Renal cortical epithelial cell (primary cell): ENCODE data around the gene ZNF841. TPM values are rescaled to one million over a fixed set of nuclear protein-coding genes. Genes with fewer than 3 reads are reported as not detected.
"Not testable (repeated sequence)": the region's sequence is repeated elsewhere in the genome, so short reads cannot be mapped to it uniquely, and the experiment has no call there.

Experiments used
- DNase-seq: peaks from one replicate; pipeline ENCODE4 v3.0.0-alpha.2; 2011; ENCODE audit warnings: low read depth
- total RNA-seq: library from RNA; depleted of rRNA; stranded (reverse); fragments of >200 nt; gene quantifications from 2 replicates; pipeline ENCODE4 v1.2.3, GENCODE V29; 2014

The ZNF841 gene
- total RNA-seq, result 18.8 and 22.8 TPM in 2 replicates

DNA sequence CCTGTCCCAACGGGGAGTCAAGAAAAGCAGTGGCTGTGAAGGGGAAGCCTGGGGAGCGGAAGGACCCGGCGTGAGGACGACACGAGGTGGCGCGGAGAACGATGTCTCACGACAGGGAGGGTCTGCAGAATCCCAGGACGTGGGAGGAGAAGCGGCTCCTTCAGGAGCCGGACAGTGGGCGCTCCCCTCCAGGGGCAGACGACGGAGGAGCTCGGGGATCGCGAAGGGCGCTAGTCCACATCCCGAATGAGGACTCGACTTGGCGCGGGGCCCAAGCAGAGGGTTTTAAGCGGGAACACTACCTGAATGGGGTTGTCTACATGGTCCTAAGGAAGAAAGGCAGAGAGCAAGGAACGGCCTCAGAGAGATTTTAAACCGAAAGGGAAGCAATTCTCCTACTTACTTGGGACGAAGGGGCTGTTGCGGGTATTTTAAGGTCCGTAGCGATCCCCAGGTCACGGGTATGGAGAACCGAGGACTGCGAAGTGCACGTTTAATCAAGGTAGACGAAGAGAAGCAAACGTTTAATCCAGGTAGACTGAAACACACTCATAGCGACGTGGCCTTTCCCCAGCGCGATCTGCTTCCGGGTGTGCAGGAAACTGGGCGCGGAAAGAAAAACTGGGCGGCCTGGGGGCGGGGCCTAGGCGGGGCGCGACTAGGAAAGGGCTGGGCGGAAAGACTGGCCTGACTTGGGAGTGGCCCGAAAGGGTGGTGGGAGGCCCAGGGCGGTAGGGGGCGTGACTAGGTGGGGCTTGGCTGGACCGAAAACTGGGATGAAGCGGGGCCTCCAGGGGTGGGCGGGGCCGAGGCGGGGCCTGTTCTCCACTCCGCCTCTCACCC lies at the start of gene ZNF841:
Gene ZNF841 (minus strand): TSS at position 594 of the 843 bp plus-strand sequence. CDS start 10,964 bp downstream, outside the sequence.
- DNase-seq, result peak; percentile 79

DNA sequence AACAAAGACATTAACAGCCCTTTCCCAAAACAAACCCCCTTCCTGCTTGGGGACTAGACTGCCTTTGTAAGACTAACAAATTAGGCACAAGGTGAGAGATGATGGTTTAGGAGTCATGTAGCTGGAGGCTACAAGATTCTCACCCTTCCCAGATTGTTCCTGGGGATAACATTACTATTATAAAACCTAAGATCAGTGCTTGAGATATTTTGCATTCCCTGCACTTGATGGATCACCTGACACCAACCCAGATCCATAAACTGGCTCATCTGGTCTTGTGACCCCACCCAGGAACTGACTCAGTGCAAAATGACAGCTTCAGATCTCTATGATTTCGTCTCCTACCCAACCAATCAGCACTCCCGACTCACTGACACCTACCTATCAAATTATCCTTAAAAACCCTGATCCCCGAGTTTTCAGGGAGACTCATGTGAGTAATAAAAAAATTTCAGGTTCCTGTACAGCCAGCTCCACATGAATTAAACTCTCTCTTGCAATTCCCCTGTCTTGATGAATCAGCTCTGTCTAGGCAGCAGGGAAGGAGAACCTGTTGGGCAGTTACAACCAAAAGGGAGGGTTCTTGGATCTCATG lies 46.5 kb upstream of the ZNF841 start:
- no peak for DNase-seq

DNA sequence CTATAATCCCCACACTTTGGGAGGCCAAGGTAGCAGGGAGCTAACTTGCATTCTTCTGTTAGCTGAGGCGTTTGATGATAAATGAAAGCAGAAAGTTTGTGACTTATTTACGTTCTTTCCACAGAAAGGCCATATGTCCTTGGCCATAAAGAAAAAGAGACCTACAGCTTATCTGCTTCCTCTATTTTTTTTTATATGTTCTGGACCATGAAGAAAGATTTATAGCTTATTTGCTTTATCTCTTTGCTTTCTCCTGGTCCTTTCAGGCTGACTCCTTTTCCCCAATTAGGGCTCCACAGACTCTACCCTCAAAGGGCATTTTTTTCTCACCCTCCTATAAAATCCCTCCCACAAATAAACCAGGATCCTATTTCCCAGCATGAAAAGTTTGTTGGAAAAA lies 45.6 kb upstream of the ZNF841 start:
- no peak for DNase-seq

DNA sequence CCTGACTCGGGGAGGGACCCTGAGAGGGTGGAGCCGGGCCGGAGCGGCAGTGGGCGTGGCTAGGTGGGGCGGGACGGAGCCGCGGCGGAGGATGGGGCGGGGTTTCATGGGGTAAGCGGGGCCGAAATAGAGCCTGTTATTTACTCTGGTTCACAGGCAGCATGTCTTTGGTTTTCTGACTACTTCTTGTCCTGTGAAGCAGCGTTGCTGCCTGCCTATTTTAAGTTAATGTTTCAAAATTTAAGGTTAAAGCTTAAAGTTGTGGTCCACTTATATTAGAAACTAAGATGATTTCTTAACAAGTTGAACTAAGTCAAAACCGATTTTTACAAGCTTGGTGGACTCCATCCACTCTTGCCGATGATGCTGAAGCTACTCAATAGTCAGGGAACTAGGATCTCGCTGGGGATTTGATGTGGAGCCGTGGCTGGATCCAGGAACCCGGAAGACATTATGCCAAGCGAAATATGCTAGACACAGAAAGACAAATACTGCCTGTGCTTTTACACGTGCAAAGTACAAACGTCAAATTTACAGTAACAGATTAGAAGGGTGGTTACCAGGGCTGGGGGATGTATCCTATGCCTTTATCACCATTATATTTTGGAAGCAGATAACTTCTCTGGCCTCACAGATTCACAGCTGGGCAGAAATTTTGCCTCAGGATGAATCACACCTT lies 44.6 kb upstream of the ZNF841 start:
- DNase-seq, result no peak

DNA sequence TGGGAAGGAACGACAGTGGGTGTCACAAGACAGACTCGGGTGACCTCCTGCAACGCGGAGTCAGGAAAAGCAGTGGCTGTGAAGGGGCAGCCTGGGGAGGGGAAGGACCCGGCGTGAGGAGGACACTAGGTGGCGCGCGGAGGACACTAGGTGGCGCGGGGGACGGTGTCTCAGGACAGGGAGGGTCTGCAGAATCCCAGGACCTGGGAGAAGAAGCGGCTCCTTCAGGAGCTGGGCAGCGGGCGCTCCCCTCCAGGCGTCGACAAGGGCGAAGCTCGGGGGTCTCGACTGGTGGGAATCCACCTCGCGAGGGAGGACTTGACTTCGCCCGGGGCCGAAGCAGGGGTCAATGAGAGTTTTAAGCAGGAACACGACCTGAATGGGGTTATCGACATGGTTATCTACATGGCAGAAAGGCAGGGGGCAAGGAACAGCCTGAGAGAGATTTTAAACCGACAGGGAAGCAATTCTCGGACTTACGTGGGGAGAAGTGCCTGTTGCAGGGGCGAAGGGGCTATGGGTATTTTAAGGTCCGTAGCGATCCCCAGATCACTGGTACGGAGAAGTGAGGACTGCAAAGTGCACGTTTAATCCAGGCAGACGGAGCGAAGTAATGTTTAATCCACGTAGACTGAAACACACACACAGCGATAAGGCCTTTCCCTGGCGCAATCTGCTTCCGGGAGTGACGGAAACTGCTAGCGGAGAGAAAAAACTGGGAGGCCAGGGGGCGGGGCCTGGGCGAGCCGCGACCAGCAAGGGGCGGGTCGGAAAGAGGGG lies 43.9 kb upstream of the ZNF841 start, which contains the start of gene ZNF616:
Gene ZNF616 (minus strand): TSS at position 687 of the 780 bp plus-strand sequence. CDS start 9,426 bp downstream, outside the sequence.
- peak; percentile 78 for DNase-seq

DNA sequence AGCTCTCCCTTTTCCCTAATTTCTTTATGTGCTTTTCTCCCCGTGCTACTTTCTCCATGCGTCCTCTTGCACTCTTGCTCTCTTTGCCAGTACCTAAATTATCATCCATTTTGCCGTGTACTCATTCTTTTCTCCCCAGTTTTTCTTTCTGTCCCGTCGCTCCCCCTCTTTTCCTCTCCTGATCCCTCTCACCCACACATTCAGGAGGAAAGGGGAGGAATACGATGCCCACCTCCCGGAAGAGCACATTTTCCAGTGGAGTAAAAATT lies 43.4 kb upstream of the ZNF841 start:
- DNase-seq, result no peak

DNA sequence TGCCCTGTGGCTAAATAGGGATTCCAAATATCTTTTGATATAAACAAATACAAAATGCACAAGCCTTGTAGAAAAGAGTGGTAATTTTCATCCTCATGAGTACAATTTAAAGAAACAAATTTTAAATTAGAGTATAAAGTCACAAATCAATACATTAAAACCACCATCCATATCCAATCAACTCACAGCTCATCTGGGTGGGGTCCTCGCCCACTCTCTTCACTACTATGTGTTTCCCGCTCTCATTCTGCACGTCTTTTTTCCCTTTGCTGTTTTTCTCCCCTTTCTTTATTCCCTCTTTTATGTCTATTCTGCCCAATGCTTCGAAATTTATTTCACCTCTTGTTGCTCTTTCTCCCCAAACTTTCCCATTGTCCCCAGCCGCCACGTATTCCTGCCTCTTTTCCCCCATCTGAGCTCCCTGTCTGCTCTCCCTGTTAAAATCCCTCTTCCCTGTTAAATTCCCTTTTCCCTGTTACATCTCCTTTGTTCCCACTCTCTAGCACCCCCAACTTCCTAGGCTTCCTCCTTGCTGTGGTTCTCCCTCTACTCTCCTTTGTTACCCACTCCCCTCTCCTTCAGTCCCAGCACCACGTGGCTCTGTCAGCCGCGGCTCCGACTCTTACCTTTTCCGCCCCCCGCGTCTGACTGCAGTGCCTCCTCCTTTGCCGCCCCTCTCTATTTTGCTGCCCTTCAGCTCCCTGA lies 42.9 kb upstream of the ZNF841 start:
- no peak for DNase-seq

DNA sequence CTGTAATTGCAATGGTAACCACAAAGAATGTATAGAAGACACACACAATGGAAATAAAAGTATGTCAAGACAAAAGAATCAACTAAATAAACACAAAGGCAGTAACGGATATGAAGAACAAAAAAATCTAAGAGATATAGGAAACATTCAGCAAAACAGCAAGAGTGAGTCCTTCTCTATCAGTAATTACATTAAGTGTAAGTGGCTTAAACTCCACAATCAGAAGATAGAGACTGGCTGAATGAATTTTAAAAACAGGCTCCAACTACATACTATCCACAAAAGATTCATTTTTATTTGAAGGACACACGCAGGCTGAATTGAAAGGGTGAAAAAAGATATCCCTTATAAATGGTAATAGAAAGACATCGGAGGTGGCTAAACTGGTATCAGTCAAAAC lies 24.7 kb upstream of the ZNF841 start:
- DNase-seq, result no peak

DNA sequence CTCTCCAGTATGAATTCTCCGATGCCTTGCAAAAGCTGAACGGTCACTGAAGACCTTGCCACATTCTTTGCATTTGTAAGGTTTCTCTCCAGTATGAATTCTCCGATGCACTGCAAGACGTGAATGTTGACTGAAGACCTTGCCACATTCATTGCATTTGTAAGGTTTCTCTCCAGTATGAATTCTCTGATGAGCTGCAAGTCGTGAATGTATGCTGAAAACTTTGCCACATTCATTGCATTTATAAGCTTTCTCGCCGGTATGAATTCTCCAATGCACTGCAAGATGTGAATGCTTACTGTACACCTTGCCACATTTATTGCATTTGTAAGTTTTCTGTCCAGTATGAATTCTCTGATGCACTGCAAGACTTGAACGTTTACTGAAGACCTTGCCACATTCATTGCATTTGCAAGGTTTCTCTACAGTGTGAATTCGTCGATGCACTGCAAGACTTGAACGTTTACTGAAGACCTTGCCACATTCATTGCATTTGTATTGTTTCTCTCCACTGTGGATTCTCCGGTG lies 20.0 kb upstream of the ZNF841 start:
- no peak for DNase-seq

DNA sequence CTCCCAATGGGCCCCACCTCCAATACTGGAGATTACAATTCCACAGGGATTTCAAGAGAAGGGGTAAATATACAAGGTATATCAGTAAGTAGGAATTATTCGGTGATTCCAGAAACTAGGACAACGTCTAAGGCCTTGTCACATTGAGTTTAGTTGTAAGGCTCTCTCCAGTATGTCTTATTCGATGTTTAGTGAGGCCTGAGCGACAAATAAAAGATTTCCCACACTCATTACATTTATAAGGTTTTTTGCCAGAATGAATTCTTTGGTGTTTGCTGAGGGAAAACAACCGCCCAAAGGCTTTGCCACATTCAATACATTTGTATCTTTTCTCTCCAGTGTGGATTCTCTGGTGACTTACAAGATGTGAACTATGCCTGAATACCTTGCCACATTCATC lies 19.1 kb upstream of the ZNF841 start:
- DNase-seq, result no peak

DNA sequence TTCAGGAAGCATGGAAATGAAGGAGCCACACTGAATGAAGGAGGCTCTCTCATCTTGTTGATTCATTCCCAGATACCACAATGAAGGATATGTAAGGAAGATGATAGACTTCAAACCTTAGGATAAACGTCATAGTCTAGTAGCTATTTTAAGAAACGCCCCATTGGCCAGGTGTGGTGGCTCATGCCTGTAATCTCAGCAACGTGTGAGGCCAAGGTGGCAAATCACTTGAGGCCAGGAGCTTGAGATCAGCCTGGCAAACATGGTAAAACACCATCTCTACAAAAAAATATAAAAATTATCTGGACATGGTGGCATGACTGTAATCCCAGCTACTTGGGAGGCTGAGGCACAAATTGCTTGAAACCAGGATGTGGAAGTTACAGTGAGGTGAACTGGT lies 17.1 kb upstream of the ZNF841 start:
- DNase-seq, result no peak

DNA sequence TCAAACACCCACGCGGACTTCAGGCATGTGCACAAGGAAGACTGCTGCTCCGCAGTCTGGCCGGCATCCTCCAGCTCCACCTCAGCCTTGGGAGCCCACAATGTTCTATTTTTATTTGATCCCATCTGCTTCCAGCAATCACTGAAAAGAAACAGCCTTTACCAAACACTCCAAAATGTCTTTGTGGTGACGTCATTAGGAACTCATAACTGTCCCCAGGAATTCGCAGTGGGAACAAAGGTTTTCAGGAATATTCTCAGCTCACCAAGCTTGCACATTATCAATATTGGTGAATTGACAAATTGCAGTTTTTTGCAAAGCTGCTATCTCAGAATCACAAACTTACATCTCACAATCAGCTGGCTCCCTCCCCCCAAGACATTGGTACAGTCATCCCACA lies 15.2 kb upstream of the ZNF841 start:
- DNase-seq, result no peak

DNA sequence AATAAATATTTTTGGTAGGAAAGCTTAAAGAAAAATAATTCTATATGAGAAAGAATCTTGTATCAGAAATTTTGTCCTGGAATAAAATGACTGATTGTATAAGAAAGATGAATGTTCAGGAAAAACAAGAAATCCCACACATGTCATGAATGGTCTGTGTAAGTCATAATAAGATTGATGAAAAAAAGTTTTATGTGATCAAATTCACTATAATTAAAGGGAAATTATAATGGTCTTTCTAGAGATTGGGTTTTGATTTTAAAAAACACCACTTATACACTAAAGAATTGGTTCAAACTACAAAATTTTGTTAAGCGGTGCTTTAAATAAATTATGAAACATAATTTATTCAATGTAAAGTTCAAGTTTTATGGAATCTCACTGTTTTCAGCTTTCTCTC lies 7.2 kb upstream of the ZNF841 start:
- no peak for DNase-seq

DNA sequence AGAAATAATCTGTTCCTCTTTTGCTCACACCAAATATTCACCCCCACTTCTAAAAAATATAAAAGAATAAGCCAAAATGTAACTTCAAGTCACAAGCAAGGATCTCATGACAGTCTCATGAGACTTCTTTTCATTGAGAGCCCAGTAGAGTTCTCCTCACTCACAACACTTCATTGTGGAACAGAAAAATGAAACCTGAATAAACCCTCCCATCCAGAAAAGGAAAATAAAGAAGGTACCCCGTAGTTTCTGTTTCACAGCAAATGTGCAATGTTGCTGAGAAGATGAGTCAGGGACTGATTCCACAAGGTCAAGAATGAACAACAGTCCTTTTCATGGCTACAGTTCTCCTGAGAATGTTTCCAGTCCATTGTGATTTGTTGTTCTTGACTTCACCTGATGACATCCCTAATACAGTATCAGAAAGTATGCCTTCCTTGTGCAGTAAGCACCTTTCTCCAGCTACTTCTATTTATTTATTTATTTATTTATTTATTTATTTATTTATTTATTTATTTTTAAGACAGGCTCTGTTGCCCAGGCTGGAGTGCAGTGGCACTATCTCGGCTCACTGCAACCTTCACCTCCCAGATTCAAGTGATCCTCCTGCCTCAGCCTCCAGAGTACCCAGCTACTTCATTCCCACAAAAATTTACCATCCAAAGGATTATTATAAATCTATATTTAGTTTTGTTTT lies 6.4 kb upstream of the ZNF841 start:
- no peak for DNase-seq

DNA sequence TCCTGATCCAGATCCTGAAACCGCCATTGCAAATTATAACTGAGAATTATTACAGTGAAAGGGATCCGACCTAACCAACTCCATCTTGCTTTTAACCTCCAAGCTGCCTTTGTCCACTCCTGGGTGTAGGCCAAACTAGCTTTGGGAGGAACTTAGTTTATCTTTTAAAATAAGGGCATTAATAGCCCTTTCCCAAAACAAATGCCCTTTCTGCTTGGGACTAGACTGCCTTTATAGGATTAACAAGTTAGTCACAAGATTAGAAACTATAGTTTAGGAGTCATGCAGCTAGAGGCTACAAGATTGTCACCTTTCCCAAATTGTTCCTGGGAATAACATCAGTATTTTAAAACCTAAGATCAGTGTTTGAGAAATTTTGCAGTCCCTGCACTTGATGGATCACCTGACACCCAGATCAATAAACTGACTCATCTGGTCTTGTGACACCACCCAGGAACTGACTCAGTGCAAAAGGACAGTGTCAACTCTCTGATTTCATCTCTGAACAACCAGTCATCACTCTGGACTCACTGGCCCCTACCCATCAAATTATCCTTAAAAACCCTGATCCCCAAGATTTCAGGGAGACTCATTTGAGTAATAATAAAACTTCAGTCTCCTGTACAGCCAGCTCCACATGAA lies 4.1 kb upstream of the ZNF841 start:
- no peak for DNase-seq

DNA sequence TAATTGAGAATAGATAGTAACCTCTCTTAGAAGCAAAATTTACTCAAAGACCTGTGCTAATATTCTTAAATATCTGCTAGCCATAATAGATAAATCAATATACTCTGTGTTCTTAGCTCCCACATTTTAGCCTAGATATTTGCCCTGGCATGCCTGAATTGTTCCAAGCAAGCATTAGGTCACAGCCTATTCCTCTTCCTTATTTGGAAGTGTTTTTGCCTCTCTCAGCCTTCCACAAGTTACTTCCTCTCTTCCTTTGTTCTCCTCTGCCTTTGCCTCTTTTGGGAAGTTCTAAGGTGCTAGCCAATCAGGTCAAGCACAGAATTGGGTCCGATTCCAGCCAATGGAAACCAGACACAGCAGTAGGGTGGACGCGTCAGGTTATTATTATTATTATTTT lies 851 bp upstream of the ZNF841 start:
- DNase-seq, result not testable (repeated sequence)

DNA sequence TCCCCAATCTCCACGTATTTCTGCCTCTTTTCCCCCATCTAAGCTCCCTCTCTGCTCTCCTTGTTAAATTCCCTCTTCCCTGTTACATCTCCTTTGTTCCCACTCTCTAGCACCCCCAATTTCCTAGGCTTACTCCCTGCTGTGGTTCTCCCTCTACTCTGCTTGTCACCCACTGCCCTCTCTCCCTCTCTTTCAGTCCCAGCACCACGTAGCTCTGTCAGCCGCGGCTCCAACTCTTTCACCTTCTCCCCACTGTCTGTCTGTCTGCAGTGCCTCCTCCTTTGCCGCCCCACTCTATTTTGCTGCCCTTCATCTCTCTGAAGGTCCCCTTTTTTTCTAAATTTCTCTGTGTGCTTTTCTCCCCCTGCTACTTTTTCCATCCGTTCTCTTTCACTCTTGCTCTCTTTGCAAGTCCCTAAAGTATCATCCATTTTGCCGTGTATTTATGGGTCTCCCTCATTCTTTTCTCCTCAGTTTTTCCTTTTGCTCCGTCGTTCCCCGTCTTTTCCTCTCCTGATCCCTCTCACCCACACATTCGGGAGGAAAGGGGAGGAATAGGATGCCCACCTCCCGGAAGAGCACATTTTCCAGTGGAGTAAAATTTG lies 937 bp downstream of the ZNF841 start:
- no peak for DNase-seq

DNA sequence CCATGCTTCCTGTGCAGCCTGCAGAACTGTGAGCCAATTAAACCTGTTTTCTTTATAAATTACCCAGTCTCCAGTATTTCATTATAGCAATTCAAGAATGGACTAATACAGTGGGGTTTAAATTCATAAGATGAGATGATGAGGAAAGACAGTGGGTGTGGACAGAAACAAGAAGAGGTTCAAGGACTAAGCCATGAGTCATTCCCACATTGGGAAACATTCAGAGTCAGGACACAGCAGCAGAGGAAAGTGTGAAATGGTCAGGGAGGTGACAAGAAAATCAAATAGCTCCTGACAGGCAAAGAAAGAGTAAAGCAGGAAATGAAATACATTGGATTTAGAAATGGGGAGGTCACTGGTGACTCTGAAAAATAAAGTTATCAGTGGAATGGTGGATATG lies 9.1 kb downstream of the ZNF841 start:
- DNase-seq, result peak; percentile 7

DNA sequence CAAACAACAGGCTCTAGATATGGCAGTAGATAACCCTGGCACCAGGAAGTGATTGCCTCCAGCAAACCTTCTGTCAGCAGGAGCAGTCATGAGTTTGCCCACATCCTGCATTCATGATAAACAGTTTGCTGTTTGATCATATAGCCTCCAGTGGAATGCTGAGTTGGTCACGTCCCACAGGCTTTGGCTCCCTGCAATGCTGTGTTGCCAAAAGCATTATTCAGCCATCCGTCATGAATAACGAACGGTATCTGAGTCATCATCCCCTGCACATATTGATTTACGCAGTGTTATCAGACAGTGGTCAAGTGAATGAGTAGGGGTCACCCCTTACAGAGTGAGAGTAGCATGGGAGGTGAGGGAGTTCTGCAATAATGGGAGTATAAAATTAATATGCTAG lies 25.1 kb downstream of the ZNF841 start:
- DNase-seq, result no peak

DNA sequence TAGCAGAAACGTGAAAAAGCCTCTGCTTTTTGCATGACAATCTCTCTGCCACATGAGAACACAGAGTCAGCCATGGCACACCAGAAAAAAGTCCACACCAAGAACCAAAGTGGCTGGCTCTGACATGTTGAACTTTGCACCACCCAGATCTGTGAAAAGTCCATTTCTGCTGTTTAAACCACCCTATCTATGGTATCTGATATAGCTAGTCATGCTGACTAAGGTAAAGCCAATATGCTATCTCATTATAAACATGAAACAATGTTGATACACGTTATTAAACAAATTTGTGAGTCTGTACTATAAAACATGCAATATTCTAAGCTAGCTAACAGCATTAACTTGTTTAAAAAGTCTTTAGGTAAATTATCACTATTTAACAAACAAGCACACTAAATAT lies 25.9 kb downstream of the ZNF841 start:
- no peak for DNase-seq
